DOHH2 (cell line): ENCODE data around the gene DDIAS.

Experiments used
- H3F3A ChIP-seq: fragments of 200-600 bp; sonication (generic), shearing (Covaris generic); 2 replicates; pipeline ENCODE4 v1.6.0; 2016; ENCODE audit warnings: antibody characterized with exemption, mild to moderate bottlenecking; ENCODE audit not compliant: control insufficient read depth, insufficient read depth
- H3K27ac ChIP-seq: fragments of 200-600 bp; sonication (generic); 2 replicates; pipeline ENCODE4 v1.5.1; 2014; ENCODE audit warnings: low read depth, mild to moderate bottlenecking, low read length, moderate library complexity
- H3K27me3 ChIP-seq: fragments of 200-600 bp; sonication (generic); 2 replicates; pipeline ENCODE4 v1.6.1; 2014; ENCODE audit warnings: mild to moderate bottlenecking, low read length, mixed read lengths; ENCODE audit not compliant: control insufficient read depth
- H3K36me3 ChIP-seq: fragments of 200-600 bp; sonication (generic); 2 replicates; pipeline ENCODE4 v1.6.1; 2014; ENCODE audit warnings: mild to moderate bottlenecking, low read length, moderate library complexity, mixed read lengths; ENCODE audit not compliant: control insufficient read depth
- H3K4me1 ChIP-seq: fragments of 200-600 bp; sonication (generic); 2 replicates; pipeline ENCODE4 v1.6.1; 2014; ENCODE audit warnings: mild to moderate bottlenecking, low read length, mixed read lengths; ENCODE audit not compliant: control insufficient read depth
- H3K4me2 ChIP-seq: fragments of 200-600 bp; sonication (generic); 2 replicates; pipeline ENCODE4 v1.6.0; 2014; ENCODE audit warnings: mild to moderate bottlenecking, low read length, moderate library complexity
- H3K4me3 ChIP-seq: fragments of 200-600 bp; sonication (generic); 2 replicates; pipeline ENCODE4 v1.5.1; 2014; ENCODE audit warnings: mild to moderate bottlenecking, low read length, mixed read lengths
- H3K79me2 ChIP-seq: fragments of 200-600 bp; sonication (generic); 2 replicates; pipeline ENCODE4 v1.6.1; 2014; ENCODE audit warnings: mild to moderate bottlenecking, low read length, mixed read lengths; ENCODE audit not compliant: control insufficient read depth
- H3K9me2 ChIP-seq: fragments of 200-600 bp; sonication (generic); replicated peaks from 2 replicates; pipeline ENCODE4 v1.6.1; 2014; ENCODE audit warnings: mild to moderate bottlenecking, low read length, mixed read lengths; ENCODE audit not compliant: control insufficient read depth
- H3K9me3 ChIP-seq: fragments of 200-600 bp; sonication (generic); 2 replicates; pipeline ENCODE4 v1.6.1; 2014; ENCODE audit warnings: antibody characterized with exemption, low read length, mixed read lengths; ENCODE audit not compliant: control insufficient read depth, insufficient read depth
- H4K20me1 ChIP-seq: fragments of 200-600 bp; sonication (generic); 2 replicates; pipeline ENCODE4 v1.6.0; 2014; ENCODE audit warnings: low read depth, mild to moderate bottlenecking, antibody characterized with exemption, low read length, moderate library complexity; ENCODE audit not compliant: control insufficient read depth, insufficient read depth
- CTCF ChIP-seq: fragments of 200-600 bp; sonication (generic); IDR thresholded peaks from one replicate; pipeline ENCODE4 v1.5.1; 2014; ENCODE audit warnings: antibody characterized with exemption, mild to moderate bottlenecking, low read depth, low read length; ENCODE audit not compliant: poor library complexity, severe bottlenecking
- EZH2phosphoT487 ChIP-seq: fragments of 200-600 bp; sonication (generic); IDR thresholded peaks from 2 replicates; pipeline ENCODE4 v1.6.1; 2017; ENCODE audit warnings: borderline replicate concordance, mild to moderate bottlenecking, antibody characterized with exemption, low read length, moderate library complexity, mixed read lengths

DDIAS gene

GRCh38 chr11:82978422-82979099, 77.0 kb downstream of the DDIAS start:
- no peak for TF ChIP-seq CTCF
- TF ChIP-seq EZH2phosphoT487: no peak
- no peaks in the 10 kb centered on the region for H3K9me3 ChIP-seq
- no peak overlapping the region for H3K4me2 ChIP-seq
- H3K4me1 ChIP-seq: peaks cover 70% of the 10 kb centered on the region
- no peaks in the 10 kb centered on the region for H3K27me3 ChIP-seq
- peaks cover 56% of the 10 kb centered on the region for H3K36me3 ChIP-seq
- peaks cover 5% of the 10 kb centered on the region for H3F3A ChIP-seq
- no peak overlapping the region for H3K4me3 ChIP-seq
- H3K9me2 ChIP-seq: no peaks in the 10 kb centered on the region
- H3K27ac ChIP-seq: no peak overlapping the region
- no peaks in the 10 kb centered on the region for H4K20me1 ChIP-seq
- peaks cover 6% of the 10 kb centered on the region for H3K79me2 ChIP-seq

GRCh38 chr11:82979824-82980223, 78.3 kb downstream of the DDIAS start:
- Histone ChIP-seq H3K27ac (no peak overlapping the region), H3K79me2 (peaks cover 6% of the 10 kb centered on the region), H4K20me1 (no peaks in the 10 kb centered on the region), H3K4me2 (no peak overlapping the region), H3K36me3 (peaks cover 68% of the 10 kb centered on the region), H3K4me1 (peaks cover 58% of the 10 kb centered on the region), H3K9me3 (no peaks in the 10 kb centered on the region), H3K4me3 (no peak overlapping the region), H3F3A (peaks cover 5% of the 10 kb centered on the region), H3K27me3 (no peaks in the 10 kb centered on the region), H3K9me2 (no peaks in the 10 kb centered on the region)
- no peak for TF ChIP-seq EZH2phosphoT487
- TF ChIP-seq CTCF: no peak

GRCh38 chr11:82980292-82980691, 78.8 kb downstream of the DDIAS start:
- peaks cover 53% of the 10 kb centered on the region for H3K4me1 ChIP-seq
- no peaks in the 10 kb centered on the region for H3K9me3 ChIP-seq
- TF ChIP-seq CTCF: no peak
- no peak for TF ChIP-seq EZH2phosphoT487
- H3K27me3 ChIP-seq: no peaks in the 10 kb centered on the region
- H3K27ac ChIP-seq: no peak overlapping the region
- H3K36me3 ChIP-seq: peaks cover 72% of the 10 kb centered on the region
- H3K4me3 ChIP-seq: no peak overlapping the region
- no peaks in the 10 kb centered on the region for H3K9me2 ChIP-seq
- H3F3A ChIP-seq: peaks cover 5% of the 10 kb centered on the region
- no peak overlapping the region for H3K4me2 ChIP-seq
- H4K20me1 ChIP-seq: no peaks in the 10 kb centered on the region
- H3K79me2 ChIP-seq: peaks cover 6% of the 10 kb centered on the region
